Liver (tissue), 9 donors: ENCODE results near the gene ASPSCR1. TPM values are rescaled to one million over a fixed set of nuclear protein-coding genes. Genes with fewer than 3 reads are reported as not detected.

Experiments
- DNase-seq: peaks from one replicate; pipeline ENCODE4 v3.0.0-alpha.2; 2017; ENCODE audit warnings: low spot score
- H3K27ac ChIP-seq, 2 donors: one replicate each; pipeline ENCODE4 v1.7.0; 2013; ENCODE audit warnings: inconsistent platforms in 2 of 2, low read length in 2 of 2, control low read depth in 1 of 2, low read depth in 1 of 2, mild to moderate bottlenecking in 1 of 2
- H3K27me3 ChIP-seq, 4 donors: one replicate each; pipeline versions ENCODE4 v1.6.1 to v1.7.0; 2013; ENCODE audit warnings: low read length in 3 of 4, inconsistent platforms in 1 of 4, mild to moderate bottlenecking in 1 of 4, moderate library complexity in 1 of 4; ENCODE audit not compliant: control insufficient read depth in 4 of 4, insufficient read depth in 4 of 4
- H3K36me3 ChIP-seq, 4 donors: one replicate each; pipeline versions ENCODE4 v1.6.1 to v1.7.0; 2013; ENCODE audit warnings: low read length in 3 of 4, mild to moderate bottlenecking in 3 of 4, low read depth in 1 of 4, moderate library complexity in 1 of 4; ENCODE audit not compliant: control insufficient read depth in 4 of 4, insufficient read depth in 3 of 4
- H3K4me1 ChIP-seq, 4 donors: one replicate each; pipeline versions ENCODE4 v1.6.1 to v1.7.0; 2013; ENCODE audit warnings: low read length in 3 of 4, mild to moderate bottlenecking in 3 of 4, moderate library complexity in 1 of 4; ENCODE audit not compliant: control insufficient read depth in 4 of 4, insufficient read depth in 4 of 4
- H3K4me3 ChIP-seq, 3 donors: one replicate each; pipeline versions ENCODE4 v1.6.1 to v1.7.0; 2013; ENCODE audit warnings: low read length in 3 of 3, control low read depth in 1 of 3, low read depth in 1 of 3, mild to moderate bottlenecking in 1 of 3
- H3K9ac ChIP-seq, 2 donors: one replicate each; pipeline ENCODE4 v1.7.0; 2013; ENCODE audit warnings: low read length in 2 of 2, mild to moderate bottlenecking in 2 of 2, moderate library complexity in 2 of 2, control low read depth in 1 of 2, low read depth in 1 of 2
- H3K9me3 ChIP-seq, 4 donors: one replicate each; pipeline versions ENCODE4 v1.6.1 to v1.7.0; 2013; ENCODE audit warnings: low read length in 3 of 4; ENCODE audit not compliant: control insufficient read depth in 4 of 4
- ATF3 ChIP-seq: IDR thresholded peaks from 2 replicates; pipeline ENCODE4 v1.6.1; 2016; ENCODE audit warnings: antibody characterized with exemption
- CTCF ChIP-seq: fragments of 150-350 bp; IDR thresholded peaks from 2 replicates; pipeline ENCODE4 v1.5.1; 2017; ENCODE audit warnings: improper control_type of control experiment, low read depth, low read length; ENCODE audit not compliant: missing input control
- EGR1 ChIP-seq, 2 donors: IDR thresholded peaks; 2 replicates each; pipeline ENCODE4 v1.6.1; 2016 to 2018; ENCODE audit warnings: antibody characterized with exemption in 2 of 2, low read depth in 2 of 2
- FOXA2 ChIP-seq: IDR thresholded peaks from 2 replicates; pipeline ENCODE4 v1.6.1; 2016; ENCODE audit warnings: antibody characterized with exemption
- GABPA ChIP-seq, 2 donors: IDR thresholded peaks in 1 of 2; conservative IDR thresholded peaks in 1 of 2; 2 replicates each; pipeline ENCODE4 v1.6.1; 2016; ENCODE audit warnings: antibody characterized with exemption in 2 of 2, mild to moderate bottlenecking in 1 of 2, moderate library complexity in 1 of 2
- HNF4A ChIP-seq, 2 donors: conservative IDR thresholded peaks; 2 replicates each; pipeline ENCODE4 v1.6.1; 2016; ENCODE audit warnings: antibody characterized with exemption in 2 of 2, mild to moderate bottlenecking in 2 of 2
- HNF4G ChIP-seq: IDR thresholded peaks from 2 replicates; pipeline ENCODE4 v1.6.1; 2016; ENCODE audit warnings: antibody characterized with exemption
- JUND ChIP-seq, 2 donors: IDR thresholded peaks; 2 replicates each; pipeline ENCODE4 v1.6.1; 2016; ENCODE audit warnings: antibody characterized with exemption in 2 of 2
- MAX ChIP-seq: IDR thresholded peaks from 2 replicates; pipeline ENCODE4 v1.6.1; 2016; ENCODE audit warnings: antibody characterized with exemption
- NR2F2 ChIP-seq: IDR thresholded peaks from 2 replicates; pipeline ENCODE4 v1.6.1; 2016; ENCODE audit warnings: antibody characterized with exemption
- RAD21 ChIP-seq, 2 donors: IDR thresholded peaks; 2 replicates each; pipeline ENCODE4 v1.6.1; 2016; ENCODE audit warnings: antibody characterized with exemption in 2 of 2, mild to moderate bottlenecking in 2 of 2
- REST ChIP-seq: IDR thresholded peaks from 2 replicates; pipeline ENCODE4 v1.6.1; 2016; ENCODE audit warnings: antibody characterized with exemption, mild to moderate bottlenecking
- RXRA ChIP-seq, 2 donors: IDR thresholded peaks; 2 replicates each; pipeline ENCODE4 v1.6.1; 2017 to 2018; ENCODE audit warnings: antibody characterized with exemption in 2 of 2, mild to moderate bottlenecking in 1 of 2
- TAF1 ChIP-seq: conservative IDR thresholded peaks from 2 replicates; pipeline ENCODE4 v1.6.1; 2016; ENCODE audit warnings: antibody characterized with exemption, mild to moderate bottlenecking
- YY1 ChIP-seq: IDR thresholded peaks from 2 replicates; pipeline ENCODE4 v1.6.1; 2016; ENCODE audit warnings: antibody characterized with exemption, mild to moderate bottlenecking
- ZBTB33 ChIP-seq: IDR thresholded peaks from 2 replicates; pipeline ENCODE4 v1.6.1; 2016; ENCODE audit warnings: antibody characterized with exemption
- WGBS: extraction: QIAGEN DNeasy Blood & Tissue Kit; methylation state at CpG from one replicate; pipeline ENCODE4 v1.1.7; 2013; 5-methylcytosine and 5-hydroxymethylcytosine counted together
- polyA plus RNA-seq, 2 donors: library from polyadenylated mRNA; stranded (reverse) in 1 of 2; unstranded in 1 of 2; fragments of 200-250 nt in 1 of 2; fragments of >200 nt in 1 of 2; fragmentation: Nextera tagmentation in 1 of 2; extraction: Ambion mirVana in 1 of 2; gene quantifications; one replicate each; pipeline versions ENCODE4 v1.2.1 to v1.2.3, GENCODE V29; 2013 to 2015
- total RNA-seq, 2 donors: library from RNA; depleted of rRNA; stranded (reverse); fragments of >200 nt; gene quantifications; one replicate each; pipeline ENCODE4 v1.2.3, GENCODE V29; 2014
- donor health status: healthy.
- donor health status: healthy.
- donor health status: healthy.
- donor health status: healthy.
- donor health status: healthy.

ASPSCR1 gene
- total and polyA plus RNA-seq, 4 donors: 17.8 to 26.2 (median 20.4) TPM

GRCh38 chr17:82005701-82006348 lies 28.4 kb downstream of the ASPSCR1 start:
- 94% methylated on average over 30 of the region's 30 CpGs for WGBS
- H3K36me3 ChIP-seq: peaks cover 0 to 3% (median 1%) of the 10 kb centered on the region in 4 donors
- DNase-seq: no peak
- no peaks in the 10 kb centered on the region for H3K9me3 ChIP-seq
- H3K27ac ChIP-seq: no peak overlapping the region
- TF ChIP-seq JUND (IDR thresholded peaks at IDR 0.05): no peak
- no peak for TF ChIP-seq EGR1 (IDR thresholded peaks at IDR 0.05; ENCODE audit: low read depth in 2 of 2)
- no peak for TF ChIP-seq RAD21 (IDR thresholded peaks at IDR 0.05)
- TF ChIP-seq FOXA2: no peak
- no peak for TF ChIP-seq MAX
- TF ChIP-seq RXRA (IDR thresholded peaks at IDR 0.05): no peak
- H3K9ac ChIP-seq: no peak overlapping the region
- H3K4me1 ChIP-seq: peaks cover 0 to 6% (median 3%) of the 10 kb centered on the region in 4 donors
- H3K27me3 ChIP-seq: no peaks in the 10 kb centered on the region
- no peak overlapping the region for H3K4me3 ChIP-seq

- H3K27ac ChIP-seq: no peak overlapping the region
- H3K9me3 ChIP-seq: no peaks in the 10 kb centered on the region
- no peaks in the 10 kb centered on the region for H3K27me3 ChIP-seq
- no peak overlapping the region for H3K9ac ChIP-seq
- WGBS: 89% methylated on average over 24 of the region's 24 CpGs
- TF ChIP-seq ATF3: no peak
- no peak for TF ChIP-seq NR2F2
- no peak for TF ChIP-seq HNF4A (conservative IDR thresholded peaks at IDR 0.05)
- no peak for TF ChIP-seq JUND (IDR thresholded peaks at IDR 0.05)
- TF ChIP-seq RXRA (IDR thresholded peaks at IDR 0.05): no peak
- no peak for TF ChIP-seq RAD21 (IDR thresholded peaks at IDR 0.05)
- TF ChIP-seq TAF1: no peak
- no peak for TF ChIP-seq FOXA2
- TF ChIP-seq REST: no peak
- no peak for TF ChIP-seq GABPA (IDR thresholded peaks at IDR 0.05 in 1 of 2, conservative IDR thresholded peaks at IDR 0.05 in 1 of 2)
- TF ChIP-seq YY1: no peak
- no peak for TF ChIP-seq HNF4G
- no peak for TF ChIP-seq CTCF
- TF ChIP-seq ZBTB33: no peak
- TF ChIP-seq EGR1 (IDR thresholded peaks at IDR 0.05; ENCODE audit: low read depth in 2 of 2): no peak
- DNase-seq: no peak
- no peak overlapping the region for H3K4me3 ChIP-seq
- peaks cover 0 to 8% (median 4%) of the 10 kb centered on the region in 4 donors for H3K36me3 ChIP-seq
- no peaks in the 10 kb centered on the region for H3K4me1 ChIP-seq
Observed at GRCh38 chr17:82006468-82007227, 29.2 kb downstream of the ASPSCR1 start.
